OCI-LY7 (cell line): ENCODE data around the gene MMADHC. TPM values are rescaled to one million over a fixed set of nuclear protein-coding genes. Genes with fewer than 3 reads are reported as not detected.

Source experiments
- BruUV-seq: library from RNA; stranded (reverse); fragments of 400-500 nt; replicated peaks from 2 replicates; lab custom pipeline; 2021; lab: Mats Ljungman, UMichigan
- CTCF ChIA-PET: fragments of 300-600 bp; sonication (Branson Sonifier 250); formaldehyde crosslinking; loops from one replicate; lab custom pipeline; 2022; ENCODE audit warnings: antibody characterized with exemption; ENCODE audit not compliant: unreplicated experiment; lab: Charles Lee
- POLR2A ChIA-PET: fragments of 300-600 bp; sonication (Branson Sonifier 250); formaldehyde crosslinking; loops from one replicate; lab custom pipeline; 2022; ENCODE audit warnings: antibody characterized with exemption; lab: Charles Lee
- DNase-seq: peaks from one replicate; pipeline ENCODE4 v3.0.0-alpha.2; 2015; ENCODE audit warnings: low spot score
- H2AFZ ChIP-seq: fragments of 200-600 bp; sonication (generic), shearing (Covaris generic); 2 replicates; pipeline ENCODE4 v1.6.1; 2014; ENCODE audit warnings: mild to moderate bottlenecking, antibody characterized with exemption, low read length, moderate library complexity
- H3K27ac ChIP-seq: fragments of 200-600 bp; sonication (generic); 2 replicates; pipeline ENCODE4 v1.5.1; 2014; ENCODE audit warnings: mixed run types, low read depth, mild to moderate bottlenecking, moderate library complexity, low read length, inconsistent platforms; ENCODE audit not compliant: poor library complexity, severe bottlenecking
- H3K36me3 ChIP-seq: fragments of 200-600 bp; sonication (generic); 2 replicates; pipeline ENCODE4 v1.6.1; 2014; ENCODE audit warnings: mild to moderate bottlenecking, antibody characterized with exemption, low read length, moderate library complexity, mixed read lengths; ENCODE audit not compliant: insufficient read depth
- H3K4me1 ChIP-seq: fragments of 200-600 bp; sonication (generic); 2 replicates; pipeline ENCODE4 v1.5.1; 2014; ENCODE audit warnings: mild to moderate bottlenecking, low read length; ENCODE audit not compliant: insufficient read depth, poor library complexity, severe bottlenecking
- H3K4me2 ChIP-seq: fragments of 200-600 bp; sonication (generic); 2 replicates; pipeline ENCODE4 v1.6.1; 2014; ENCODE audit warnings: mild to moderate bottlenecking, low read length
- H3K4me3 ChIP-seq: fragments of 200-600 bp; sonication (generic); 2 replicates; pipeline ENCODE4 v1.5.1; 2014; ENCODE audit warnings: mild to moderate bottlenecking, low read depth, low read length; ENCODE audit not compliant: poor library complexity, severe bottlenecking
- H3K79me2 ChIP-seq: fragments of 200-600 bp; sonication (generic); 2 replicates; pipeline ENCODE4 v1.6.1; 2016; ENCODE audit warnings: low read depth, mild to moderate bottlenecking, low read length, moderate library complexity, mixed read lengths; ENCODE audit not compliant: insufficient read depth
- H3K9me2 ChIP-seq: fragments of 200-600 bp; sonication (generic); 2 replicates; pipeline ENCODE4 v1.6.1; 2016; ENCODE audit warnings: mild to moderate bottlenecking, low read length, mixed read lengths; ENCODE audit not compliant: insufficient read depth
- H3K9me3 ChIP-seq: fragments of 200-600 bp; sonication (generic); 2 replicates; pipeline ENCODE4 v1.6.1; 2014; ENCODE audit warnings: mild to moderate bottlenecking, mixed run types, low read length, mixed read lengths
- H4K20me1 ChIP-seq: fragments of 200-600 bp; sonication (generic); 2 replicates; pipeline ENCODE4 v1.6.1; 2014; ENCODE audit warnings: mild to moderate bottlenecking, antibody characterized with exemption, low read length, moderate library complexity, mixed read lengths; ENCODE audit not compliant: insufficient read depth
- CTCF ChIP-seq: fragments of 200-600 bp; sonication (generic); conservative IDR thresholded peaks from 2 replicates; pipeline ENCODE4 v1.5.1; 2014; ENCODE audit warnings: mild to moderate bottlenecking, antibody characterized with exemption, low read length, moderate library complexity, mixed read lengths
- EZH2phosphoT487 ChIP-seq: fragments of 200-600 bp; sonication (generic); IDR thresholded peaks from 2 replicates; pipeline ENCODE4 v1.6.1; 2018; ENCODE audit warnings: low read depth, borderline replicate concordance, mild to moderate bottlenecking, mixed run types, antibody characterized with exemption, low read length, moderate library complexity, mixed read lengths
- intact Hi-C: fragments of 100-400 bp; cut with micrococcal nuclease; formaldehyde crosslinking; loops from one replicate; pipeline ENCODE4 v1.10.0; 2022; ENCODE audit not compliant: unreplicated experiment
- total RNA-seq, 2 experiments: library from RNA; depleted of rRNA in 1 of 2; stranded (reverse); fragments of >200 nt in 1 of 2; shearing (Covaris generic) in 1 of 2; gene quantifications; 2 replicates each; pipeline ENCODE4 v1.2.3, GENCODE V29; 2014 to 2022

The MMADHC gene
- total RNA-seq, 2 experiments from 2014 or later = 73.6 to 115 TPM

DNA sequence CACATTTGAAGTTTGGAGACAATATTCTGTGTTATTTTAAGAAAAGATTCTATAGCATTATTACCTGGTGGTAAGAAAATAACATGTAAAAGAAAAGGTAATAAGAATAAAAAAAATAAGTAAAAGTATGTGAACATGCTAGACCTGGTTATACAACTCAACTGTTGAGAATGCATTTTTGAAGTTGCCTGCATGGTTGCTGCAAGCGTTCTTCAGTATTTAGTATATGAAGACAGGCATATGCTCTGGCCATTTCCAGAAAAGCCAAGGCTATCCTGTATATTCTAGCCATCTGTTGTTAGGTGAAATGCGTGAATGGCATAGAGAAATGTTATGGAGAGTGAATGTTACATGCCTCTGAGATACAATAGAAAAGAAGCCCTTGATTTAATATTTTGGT lies 6.8 kb upstream of the MMADHC start:
- no TSS peak for BruUV-seq
- POLR2A ChIA-PET = interaction anchor here (0.6 to 1.1 kb wide), 2 partner anchors 10 to 98 kb away, joined by 3 read pairs; no protein-coding TSS in a partner anchor

GRCh38 chr2:149587950-149588487 lies 444 bp upstream of the MMADHC start:
- Histone ChIP-seq H4K20me1 (peaks cover 2% of the 10 kb centered on the region; the same call in 1 of the 2 replicates), H3K4me1 (peaks cover 20% of the 10 kb centered on the region), H3K4me2 (peak overlapping the region; percentile 69), H3K9me2 (no peaks in the 10 kb centered on the region), H3K79me2 (peaks cover 42% of the 10 kb centered on the region), H3K36me3 (peaks cover 31% of the 10 kb centered on the region), H3K9me3 (0 out of 2 replicates have a peak, but pooled peaks cover 4% of the 10 kb centered on the region), H3K27ac (no peak overlapping the region), H2AFZ (peak overlapping the region; percentile 96), H3K4me3 (peak overlapping the region; percentile 94)
- BruUV-seq = no TSS peak
- no peak for TF ChIP-seq CTCF
- TF ChIP-seq EZH2phosphoT487 = no peak
- no peak for DNase-seq
- ChIA-PET CTCF (no interaction called here), POLR2A (interaction anchor here (0.5 to 1.9 kb wide), 3 partner anchors 10 to 1889 kb away, joined by 3 to 10 read pairs (median 3); no protein-coding TSS in a partner anchor)
- intact Hi-C loops = loop anchor here (2.0 to 10.0 kb wide), 4 partner anchors 711 to 1827 kb away; partner anchors contain the start of genes EPC2, KIF5C, MBD5 and ORC4

More for the DNA sequence above, 6.8 kb upstream of the MMADHC start:
- intact Hi-C loops = loop anchor here (10.0 kb wide), 1 partner anchor 890 kb away; the partner anchor contains the start of gene RND3
- no peak overlapping the region for H2AFZ ChIP-seq
- DNase-seq = no peak
- CTCF ChIA-PET = no interaction called here
- peaks cover 4% of the 10 kb centered on the region for H3K4me1 ChIP-seq
- no peaks in the 10 kb centered on the region for H3K36me3 ChIP-seq
- H4K20me1 ChIP-seq = no peaks in the 10 kb centered on the region
- TF ChIP-seq CTCF (no peak), EZH2phosphoT487 (no peak)
- H3K4me3 ChIP-seq = no peak overlapping the region
- no peak overlapping the region for H3K4me2 ChIP-seq
- H3K9me2 ChIP-seq = no peaks in the 10 kb centered on the region
- no peaks in the 10 kb centered on the region for H3K9me3 ChIP-seq
- no peak overlapping the region for H3K27ac ChIP-seq
- no peaks in the 10 kb centered on the region for H3K79me2 ChIP-seq

GRCh38 chr2:149586898-149587219 lies 716 bp downstream of the MMADHC start:
- ChIA-PET CTCF (no interaction called here), POLR2A (interaction anchor here (0.7 to 1.9 kb wide), 6 partner anchors 11 to 692 kb away, joined by 3 to 10 read pairs (median 4); no protein-coding TSS in a partner anchor)
- no peak for TF ChIP-seq EZH2phosphoT487
- no peak for TF ChIP-seq CTCF
- peak overlapping the region; percentile 96 for H2AFZ ChIP-seq
- H3K4me2 ChIP-seq = peak overlapping the region; percentile 83
- H3K9me2 ChIP-seq = no peaks in the 10 kb centered on the region
- peaks cover 7% of the 10 kb centered on the region; the same call in 1 of the 2 replicates for H4K20me1 ChIP-seq
- peaks cover 52% of the 10 kb centered on the region for H3K79me2 ChIP-seq
- no peak for DNase-seq
- H3K4me1 ChIP-seq = peaks cover 20% of the 10 kb centered on the region
- 0 out of 2 replicates have a peak, but pooled peaks cover 4% of the 10 kb centered on the region for H3K9me3 ChIP-seq
- H3K36me3 ChIP-seq = peaks cover 41% of the 10 kb centered on the region
- H3K27ac ChIP-seq = peak overlapping the region; percentile 88
- BruUV-seq = no TSS peak
- intact Hi-C loops = loop anchor here (2.0 to 10.0 kb wide), 4 partner anchors 710 to 1828 kb away; partner anchors contain the start of genes EPC2, KIF5C, MBD5 and ORC4
- H3K4me3 ChIP-seq = peak overlapping the region; percentile 94
